ENCODE data around the gene CEACAM4. TPM values are rescaled to one million over a fixed set of nuclear protein-coding genes. Genes with fewer than 3 reads are reported as not detected.

The CEACAM4 gene
- polyA plus RNA-seq, 1 donor (not counting 4 experiments of a cell fraction or from before 2014, with no cell fraction given) = not detected

- Histone ChIP-seq H3K79me2 (ENCODE audit: control insufficient read depth, insufficient read depth, low read length) (no peaks in the 10 kb centered on the region), H3K27me3 (ENCODE audit: control insufficient read depth, extremely low read depth, insufficient read depth, low read length) (no peaks in the 10 kb centered on the region), H3K9me1 (ENCODE audit: control insufficient read depth, extremely low read depth, insufficient read depth, low read length) (no peaks in the 10 kb centered on the region), H3K4me3 (ENCODE audit: control insufficient read depth in 2 of 3, extremely low read depth in 1 of 3, insufficient read depth in 2 of 3, low read depth in 1 of 3, low read length in 3 of 3) (no peak overlapping the region), H3K4me1 (ENCODE audit: control insufficient read depth, extremely low read depth, insufficient read depth, low read length) (no peaks in the 10 kb centered on the region), H3K9ac (ENCODE audit: control insufficient read depth, extremely low read depth, insufficient read depth, low read length) (no peak overlapping the region), H3K4me2 (ENCODE audit: control insufficient read depth, extremely low read depth, insufficient read depth, low read depth, low read length) (no peak overlapping the region), H3K27ac (ENCODE audit: control insufficient read depth, insufficient read depth, low read length) (no peak overlapping the region), H4K20me1 (ENCODE audit: control insufficient read depth, extremely low read depth, insufficient read depth, low read length) (no peaks in the 10 kb centered on the region), H2AFZ (ENCODE audit: control insufficient read depth, low read length) (no peak overlapping the region), H3K36me3 (ENCODE audit: control insufficient read depth in 2 of 2, extremely low read depth in 1 of 2, insufficient read depth in 2 of 2, low read length in 2 of 2) (no peaks in the 10 kb centered on the region), H3K9me3 (ENCODE audit: control insufficient read depth, low read depth, low read length) (no peaks in the 10 kb centered on the region)
- TF ChIP-seq EZH2 (IDR thresholded peaks at IDR 0.05; ENCODE audit: low read length) (no peak), CTCF (optimal IDR thresholded peaks at IDR 0.05 in 1 of 3, IDR thresholded peaks at IDR 0.05 in 1 of 3, conservative IDR thresholded peaks at IDR 0.05 in 1 of 3; ENCODE audit: extremely low read depth in 1 of 3, insufficient read depth in 2 of 3, low read length in 3 of 3) (no peak)
- no peak for DNase-seq (ENCODE audit: low read depth, low spot score)
- dilution Hi-C loops (cut with MboI; ENCODE audit: extremely low pct_ligation_motif_present, low sequenced_read_pairs) = no loop called here
- FAIRE-seq = no peak
Observed at GRCh38 chr19:41627966-41628675, 1.2 kb upstream of the CEACAM4 start.

DNA sequence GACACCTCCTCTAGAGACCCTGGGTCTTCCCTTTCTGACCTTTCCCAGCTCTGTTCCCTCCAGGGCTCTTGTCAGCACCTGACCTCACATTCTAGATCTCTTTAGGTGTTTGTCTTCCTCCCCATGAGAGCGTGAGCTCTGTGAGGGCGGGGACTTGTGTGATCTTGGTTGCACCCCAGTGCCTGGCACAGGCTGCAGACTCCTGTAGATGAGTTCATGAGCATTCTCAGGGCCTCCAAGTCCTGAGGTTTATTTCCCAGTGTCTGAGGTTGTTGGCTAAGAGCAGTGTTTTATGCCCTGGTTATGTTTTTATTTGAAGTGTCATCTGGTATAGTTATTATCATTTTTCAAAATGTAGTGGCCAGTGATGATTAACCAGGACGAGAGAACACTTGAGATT is 596 bp downstream of the CEACAM4 start:
- no peak for TF ChIP-seq EZH2 (IDR thresholded peaks at IDR 0.05; ENCODE audit: low read length)
- TF ChIP-seq CTCF (optimal IDR thresholded peaks at IDR 0.05 in 1 of 3, IDR thresholded peaks at IDR 0.05 in 1 of 3, conservative IDR thresholded peaks at IDR 0.05 in 1 of 3; ENCODE audit: extremely low read depth in 1 of 3, insufficient read depth in 2 of 3, low read length in 3 of 3) = no peak
- Histone ChIP-seq H3K4me2 (ENCODE audit: control insufficient read depth, extremely low read depth, insufficient read depth, low read depth, low read length) (no peak overlapping the region), H3K4me1 (ENCODE audit: control insufficient read depth, extremely low read depth, insufficient read depth, low read length) (no peaks in the 10 kb centered on the region), H3K4me3 (ENCODE audit: control insufficient read depth in 2 of 3, extremely low read depth in 1 of 3, insufficient read depth in 2 of 3, low read depth in 1 of 3, low read length in 3 of 3) (no peak overlapping the region), H3K27ac (ENCODE audit: control insufficient read depth, insufficient read depth, low read length) (no peak overlapping the region), H2AFZ (ENCODE audit: control insufficient read depth, low read length) (no peak overlapping the region), H4K20me1 (ENCODE audit: control insufficient read depth, extremely low read depth, insufficient read depth, low read length) (no peaks in the 10 kb centered on the region), H3K9ac (ENCODE audit: control insufficient read depth, extremely low read depth, insufficient read depth, low read length) (no peak overlapping the region), H3K9me3 (ENCODE audit: control insufficient read depth, low read depth, low read length) (no peaks in the 10 kb centered on the region), H3K36me3 (ENCODE audit: control insufficient read depth in 2 of 2, extremely low read depth in 1 of 2, insufficient read depth in 2 of 2, low read length in 2 of 2) (no peaks in the 10 kb centered on the region), H3K9me1 (ENCODE audit: control insufficient read depth, extremely low read depth, insufficient read depth, low read length) (no peaks in the 10 kb centered on the region), H3K79me2 (ENCODE audit: control insufficient read depth, insufficient read depth, low read length) (no peaks in the 10 kb centered on the region), H3K27me3 (ENCODE audit: control insufficient read depth, extremely low read depth, insufficient read depth, low read length) (no peaks in the 10 kb centered on the region)
- FAIRE-seq (no peak), DNase-seq (ENCODE audit: low read depth, low spot score) (no peak)
- dilution Hi-C loops (cut with MboI; ENCODE audit: extremely low pct_ligation_motif_present, low sequenced_read_pairs) = no loop called here

All from keratinocyte (primary cell).